GM18526 (cell line): ENCODE results near the gene IQGAP3.

Experiments used
- POLR2A ChIP-seq: IDR thresholded peaks from 3 replicates; pipeline ENCODE4 v1.6.1; 2011; ENCODE audit not compliant: insufficient read length; ENCODE audit errors: extremely low read depth

IQGAP3 gene

DNA sequence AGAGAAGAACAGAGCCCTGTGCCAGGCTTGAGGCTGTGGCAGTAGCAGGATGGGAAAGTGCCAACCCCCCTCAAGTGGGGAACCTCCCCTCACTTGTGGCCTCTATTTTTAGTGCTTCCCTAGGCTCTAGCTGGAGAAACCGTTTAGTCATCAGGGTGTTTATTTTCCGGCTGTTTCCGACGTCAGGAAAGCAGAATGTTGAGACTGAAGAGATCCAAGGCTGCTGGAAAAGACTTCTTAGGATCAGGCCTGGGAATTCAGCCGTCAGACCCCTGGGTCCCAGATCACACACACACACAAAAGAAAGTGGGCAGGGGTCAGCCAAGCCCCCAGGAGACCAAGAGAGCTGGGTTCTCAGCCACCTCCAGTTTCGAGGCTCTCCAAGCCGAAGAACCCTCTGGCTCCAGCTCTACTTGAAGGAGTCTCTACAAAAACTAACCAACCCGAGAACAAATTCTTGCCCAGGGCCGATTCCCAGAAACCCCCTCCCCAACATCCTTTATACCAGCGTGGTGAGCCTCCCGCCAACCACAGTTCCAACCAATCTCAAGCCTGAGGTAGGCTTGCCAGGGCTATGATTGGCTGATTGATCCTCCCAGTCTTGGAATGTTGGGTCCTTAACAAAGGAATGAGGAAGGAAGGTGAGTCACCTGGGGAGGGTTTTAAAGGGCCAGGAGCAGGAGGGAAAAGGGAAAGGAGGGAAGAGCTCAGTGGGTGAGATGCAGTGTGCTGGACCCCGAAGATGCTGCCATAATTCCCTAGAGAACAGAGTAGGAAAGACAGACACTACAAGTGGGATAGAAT is 69.3 kb downstream of the IQGAP3 start:
- TF ChIP-seq POLR2A: no peak

DNA sequence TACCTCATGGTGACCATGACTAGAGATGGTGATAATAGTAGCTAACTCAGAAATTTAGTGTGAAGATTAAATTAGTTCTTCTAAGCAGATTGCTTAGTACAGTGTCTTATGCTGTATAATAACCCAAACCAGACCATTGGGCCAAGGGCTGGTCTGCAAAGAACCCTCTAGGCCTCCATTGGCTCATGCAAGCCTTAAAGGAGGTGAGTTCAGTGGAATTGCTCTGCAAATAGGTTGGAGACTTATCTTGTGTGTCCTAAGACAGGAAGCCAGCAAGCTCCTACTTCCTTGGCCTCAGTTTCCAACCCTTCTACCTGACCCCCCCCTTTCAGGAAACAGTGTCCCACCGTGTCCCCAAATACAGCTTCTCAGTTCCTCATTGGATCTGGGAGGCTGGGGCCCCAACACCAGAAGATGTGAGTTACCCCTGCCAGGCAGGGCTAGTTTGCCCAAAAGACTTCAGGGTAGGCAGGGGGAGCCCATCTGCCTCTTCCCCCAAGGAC is 69.9 kb downstream of the IQGAP3 start:
- TF ChIP-seq POLR2A: no peak

GRCh38 chr1:156500793-156501506 is 71.4 kb downstream of the IQGAP3 start:
- peak; percentile 42 for TF ChIP-seq POLR2A

- TF ChIP-seq POLR2A: peak; percentile 58
Observed at GRCh38 chr1:156500543-156500792, 71.9 kb downstream of the IQGAP3 start, which contains the start of gene MEF2D. Gene MEF2D, minus strand, starts transcription at chr1:156500775. Its CDS starts 17,483 bp downstream, at chr1:156483292.

- no peak for TF ChIP-seq POLR2A
Observed at GRCh38 chr1:156499842-156500542, 72.4 kb downstream of the IQGAP3 start.

DNA sequence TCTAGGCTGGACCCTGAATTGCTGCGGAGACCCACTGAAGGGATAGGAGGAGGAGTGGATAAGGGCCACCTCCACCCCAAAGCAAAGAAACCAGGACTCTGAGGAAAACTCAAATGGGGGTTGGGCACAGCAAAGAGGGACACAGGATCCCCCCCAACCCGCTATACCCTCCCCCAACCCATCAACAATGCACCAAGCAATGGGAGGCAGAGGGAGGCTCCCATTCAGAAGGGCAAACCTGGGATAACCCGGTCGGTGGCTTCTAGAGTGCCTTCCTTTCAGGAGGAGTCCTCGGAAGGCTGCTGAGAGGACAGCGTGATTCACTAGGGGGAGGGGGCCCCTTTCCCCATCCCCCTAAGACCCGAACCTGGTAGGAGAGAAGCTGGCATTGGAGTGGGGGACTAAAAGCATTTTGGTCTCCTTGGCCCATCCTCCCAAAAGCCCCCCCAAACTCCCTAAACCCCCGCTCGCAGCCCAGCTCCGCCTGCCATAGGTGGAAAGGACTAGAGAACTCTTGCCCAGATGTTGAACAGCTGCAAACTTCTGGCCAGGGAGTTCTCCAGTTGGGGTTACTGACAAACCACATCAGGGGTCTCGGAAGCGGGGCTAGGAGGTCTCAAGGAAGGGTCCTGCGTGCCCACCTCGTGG is 73.0 kb downstream of the IQGAP3 start:
- TF ChIP-seq POLR2A: no peak

DNA sequence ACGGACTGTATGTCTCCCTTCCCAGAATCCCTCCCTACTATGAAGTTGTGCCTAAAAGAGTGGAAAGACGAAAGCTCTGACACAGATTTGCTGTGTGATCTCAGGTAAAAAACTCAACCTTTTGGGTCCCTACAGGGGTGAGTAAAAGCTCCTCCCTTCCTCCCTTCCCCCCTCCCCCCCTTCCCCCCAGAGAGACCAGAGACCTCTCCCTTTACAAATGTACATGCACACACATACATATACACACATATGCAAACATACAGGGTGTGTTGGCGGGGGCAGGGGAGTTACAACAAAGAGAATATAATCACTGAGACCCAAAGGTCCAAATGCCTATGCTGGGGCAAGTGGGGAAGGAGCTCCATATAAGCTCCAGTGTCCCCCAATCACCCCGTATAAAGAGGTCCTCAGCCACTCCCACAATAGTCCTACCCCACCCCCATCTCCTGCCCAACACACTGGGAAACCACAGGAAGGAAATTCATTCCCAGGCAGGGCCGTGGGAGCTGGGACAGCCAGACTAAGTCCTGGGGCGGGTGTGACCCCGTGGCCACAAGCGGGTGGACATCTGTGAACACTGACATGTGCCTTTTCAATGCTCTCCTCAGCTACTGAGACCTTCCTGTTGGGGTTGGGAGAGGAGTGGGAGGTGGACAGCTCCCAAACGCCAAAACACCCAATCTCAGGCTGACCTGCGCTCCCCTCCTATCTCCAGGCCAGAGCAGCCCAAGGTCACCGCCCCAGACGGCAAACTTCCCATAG is 73.8 kb downstream of the IQGAP3 start:
- TF ChIP-seq POLR2A: no peak

GRCh38 chr1:156497743-156498431 is 74.5 kb downstream of the IQGAP3 start:
- TF ChIP-seq POLR2A: no peak

GRCh38 chr1:156497078-156497742 is 75.2 kb downstream of the IQGAP3 start:
- TF ChIP-seq POLR2A: no peak

DNA sequence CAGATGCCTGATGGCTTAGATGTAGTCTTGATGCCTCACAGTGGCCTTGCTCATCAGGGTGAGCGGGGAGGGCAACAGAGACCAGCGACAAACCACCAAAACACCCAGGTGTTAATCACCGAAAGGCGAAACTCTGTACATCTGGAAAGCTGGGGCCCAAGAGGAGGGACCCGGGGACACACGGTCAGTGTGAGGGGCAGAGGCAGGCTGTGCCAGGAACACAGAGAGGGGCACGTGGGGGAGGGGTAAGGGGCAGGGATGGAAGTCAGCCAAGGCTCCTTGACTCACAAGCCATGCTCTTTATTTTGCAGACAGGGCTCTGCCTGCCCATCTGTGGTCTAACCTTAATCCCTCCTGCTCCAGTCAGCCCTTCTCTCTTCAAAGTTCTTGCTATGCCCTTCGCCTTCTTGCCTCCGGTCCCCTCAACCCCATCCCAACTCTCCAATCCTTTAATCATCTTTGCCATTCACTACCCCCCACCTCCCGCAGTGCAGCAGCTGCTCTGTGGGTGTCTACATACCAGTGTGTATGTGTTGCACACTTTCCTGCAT is 76.1 kb downstream of the IQGAP3 start:
- TF ChIP-seq POLR2A: peak; percentile 15

DNA sequence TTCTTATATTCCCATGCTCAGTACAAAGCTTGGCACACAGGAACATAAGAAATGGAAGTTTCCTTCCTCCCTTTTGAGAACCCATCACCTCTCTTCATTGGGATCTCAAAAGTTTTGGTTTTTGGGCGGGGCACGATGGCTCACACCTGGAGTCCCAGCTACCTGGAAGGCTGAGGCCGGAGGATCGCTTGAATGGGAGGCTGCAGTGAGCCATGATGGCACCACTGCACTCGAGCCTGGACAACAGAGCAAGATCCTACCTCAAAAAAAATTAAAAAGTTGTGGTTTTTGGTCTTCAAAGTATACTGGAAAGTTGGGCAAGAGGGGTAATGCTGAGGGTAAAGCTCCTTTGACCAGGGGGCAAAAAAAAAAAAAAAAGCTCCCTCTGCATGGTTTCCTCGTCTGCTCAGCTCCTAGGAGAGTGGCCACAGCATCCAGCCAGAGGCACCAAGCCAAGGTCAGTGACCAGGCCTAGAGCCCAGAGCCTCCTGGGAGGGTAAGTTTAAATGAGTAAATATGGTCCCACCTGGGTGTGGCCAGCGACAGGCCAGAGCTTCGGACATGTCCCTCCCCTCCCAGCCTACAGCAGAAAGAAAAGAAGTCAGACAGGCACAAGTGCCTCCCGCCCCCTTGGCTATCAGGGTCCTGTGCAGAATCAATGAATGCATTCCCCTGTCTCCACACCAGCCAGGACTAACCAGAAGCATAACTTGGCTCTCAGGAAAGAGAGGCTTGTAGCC is 76.8 kb downstream of the IQGAP3 start:
- no peak for TF ChIP-seq POLR2A

GRCh38 chr1:156494309-156494895 is 78.0 kb downstream of the IQGAP3 start:
- TF ChIP-seq POLR2A: no peak

- TF ChIP-seq POLR2A: no peak
Observed at GRCh38 chr1:156493742-156494141, 78.6 kb downstream of the IQGAP3 start.
